Measurements from ENCODE around the gene USP2.

USP2 gene

GRCh38 chr11:119361941-119362725 lies 19.4 kb downstream of the USP2 start:
- DNase-seq: no peak

- DNase-seq: peak; percentile 57
Measured at GRCh38 chr11:119361056-119361787, 20.3 kb downstream of the USP2 start.

- no peak for DNase-seq
Measured at GRCh38 chr11:119359365-119360214, 21.9 kb downstream of the USP2 start.

GRCh38 chr11:119357074-119357473 lies 24.4 kb downstream of the USP2 start:
- DNase-seq: no peak

GRCh38 chr11:119356349-119357031 lies 25.0 kb downstream of the USP2 start:
- DNase-seq: peak; percentile 64

GRCh38 chr11:119355091-119355843 lies 26.2 kb downstream of the USP2 start:
- no peak for DNase-seq

GRCh38 chr11:119352857-119353260 lies 28.6 kb downstream of the USP2 start:
- no peak for DNase-seq

GRCh38 chr11:119351232-119351631 lies 30.3 kb downstream of the USP2 start:
- DNase-seq: no peak

- no peak for DNase-seq
Measured at GRCh38 chr11:119350302-119350701, 31.2 kb downstream of the USP2 start.

- DNase-seq: no peak
Measured at GRCh38 chr11:119347940-119348605, 33.4 kb downstream of the USP2 start.

GRCh38 chr11:119347242-119347641 lies 34.2 kb downstream of the USP2 start:
- DNase-seq: no peak

GRCh38 chr11:119346605-119347004 lies 34.9 kb downstream of the USP2 start, which contains the start of gene MFRP:
Gene MFRP, minus strand, starts transcription at chr11:119346705. Its CDS starts 192 bp downstream, at chr11:119346513.
- DNase-seq: no peak

- no peak for DNase-seq
Measured at GRCh38 chr11:119345685-119346084, 35.8 kb downstream of the USP2 start.

GRCh38 chr11:119344291-119345010 lies 37.0 kb downstream of the USP2 start:
- no peak for DNase-seq

GRCh38 chr11:119343726-119344125 lies 37.8 kb downstream of the USP2 start:
- no peak for DNase-seq

GRCh38 chr11:119342362-119343130 lies 38.9 kb downstream of the USP2 start:
- no peak for DNase-seq

- DNase-seq: no peak
Measured at GRCh38 chr11:119342023-119342300, 39.5 kb downstream of the USP2 start.

GRCh38 chr11:119341222-119342022 lies 40.1 kb downstream of the USP2 start:
- no peak for DNase-seq
